GM21528 (cell line): ENCODE data around the gene LPP.

Experiments
- ATAC-seq: cut with Tn5 transposase; IDR thresholded peaks from one replicate; pipeline ENCODE4 v1.9.1; 2021; ENCODE audit warnings: mild to moderate bottlenecking, moderate library complexity; ENCODE audit not compliant: unreplicated experiment, low FRiP score

LPP gene

DNA sequence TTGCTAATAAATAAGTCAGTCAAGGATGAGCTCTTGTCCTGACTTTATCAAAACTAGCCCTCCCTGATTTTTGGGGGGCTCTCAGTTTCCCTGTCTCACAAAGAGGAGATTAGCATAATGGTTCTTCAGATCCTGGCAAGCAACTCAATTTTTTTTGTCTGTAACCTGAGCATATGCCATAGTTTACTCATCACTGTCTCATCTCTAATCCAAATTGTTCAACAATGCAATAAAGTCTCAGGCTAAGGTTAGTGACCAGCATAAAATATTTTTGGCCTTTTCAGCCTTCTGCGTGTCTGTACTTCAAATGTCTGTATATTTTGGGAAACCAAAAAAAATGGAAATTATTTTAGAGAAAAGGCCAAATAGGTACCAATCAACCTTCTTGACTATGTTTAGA is 552.2 kb downstream of the LPP start:
- no peak for ATAC-seq

DNA sequence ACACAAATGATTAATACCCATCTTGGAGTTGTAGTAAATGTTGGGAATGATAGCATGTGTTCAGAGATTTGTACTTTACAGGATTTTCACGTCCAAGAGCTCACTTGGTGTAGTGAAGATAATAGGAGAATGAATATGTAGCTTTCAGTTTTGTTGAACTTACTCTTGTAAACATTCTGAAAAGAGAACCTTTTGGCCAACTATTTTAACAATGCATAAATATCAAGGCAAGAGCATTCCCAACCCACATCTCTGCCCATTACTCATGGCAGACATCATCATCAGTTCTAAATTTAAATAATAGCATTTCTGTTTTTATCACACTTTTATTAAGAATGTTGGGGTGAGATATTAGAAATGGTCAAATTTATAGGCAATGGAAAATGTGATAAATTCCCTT is 552.6 kb downstream of the LPP start:
- no peak for ATAC-seq

DNA sequence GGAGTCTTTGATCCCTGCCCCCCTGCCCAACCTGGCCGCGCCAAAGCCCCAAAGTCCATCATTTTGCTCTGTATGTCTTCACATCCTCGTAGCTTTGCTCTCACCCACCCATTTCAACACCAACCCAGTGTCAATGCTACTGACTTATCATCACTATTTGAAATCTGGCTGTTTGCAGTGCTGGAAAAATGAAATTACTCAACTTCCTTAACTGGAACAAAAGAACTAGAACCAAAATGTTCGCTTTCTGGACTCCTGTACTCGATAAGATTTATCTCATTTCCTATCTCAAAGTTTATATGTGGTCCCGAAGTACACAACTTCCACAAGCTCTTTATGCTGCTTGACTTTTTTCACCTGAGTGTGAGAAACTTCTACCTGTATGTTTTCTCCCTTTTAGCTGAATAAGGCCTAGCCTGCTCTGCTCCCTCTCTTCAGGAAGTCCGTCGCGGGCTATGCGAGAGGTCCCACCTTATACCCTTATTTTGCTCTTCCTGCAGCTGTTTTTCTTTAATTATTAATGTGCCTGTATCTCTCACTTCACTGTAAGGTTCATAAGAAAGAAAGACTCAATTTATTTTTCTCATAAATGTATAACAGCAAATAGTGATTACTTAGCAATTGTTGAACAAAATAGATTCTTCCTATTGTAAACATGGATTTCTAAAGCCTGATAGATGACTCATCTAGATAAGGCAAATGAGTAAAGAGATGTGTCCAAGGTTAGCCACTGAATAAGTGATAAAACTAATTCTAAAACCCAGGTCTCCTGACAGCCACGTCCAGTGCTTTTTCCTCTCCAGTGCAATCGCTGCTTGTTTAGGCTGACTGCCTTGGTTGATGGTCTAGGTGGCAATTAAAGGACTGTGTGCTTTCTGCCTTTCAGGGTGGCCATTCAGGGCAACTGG is 553.7 kb downstream of the LPP start:
- no peak for ATAC-seq

DNA sequence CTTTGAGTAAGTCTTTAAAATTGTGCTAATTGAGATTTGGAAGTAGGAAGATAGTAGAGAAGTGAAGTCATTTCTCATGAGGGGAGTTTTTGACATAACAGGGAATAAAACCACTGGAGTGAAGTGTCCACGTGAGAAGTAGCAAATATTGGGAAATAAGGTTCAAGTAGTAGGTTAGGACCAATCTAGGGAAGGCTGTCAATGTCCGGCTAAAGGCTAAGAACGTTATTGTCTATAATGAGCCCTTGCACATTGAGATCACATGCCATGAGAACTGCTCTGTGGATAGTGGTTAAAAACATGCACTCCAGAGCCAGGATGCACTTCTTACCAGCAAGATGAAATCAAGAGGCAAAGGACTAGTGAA is 557.9 kb downstream of the LPP start:
- no peak for ATAC-seq

DNA sequence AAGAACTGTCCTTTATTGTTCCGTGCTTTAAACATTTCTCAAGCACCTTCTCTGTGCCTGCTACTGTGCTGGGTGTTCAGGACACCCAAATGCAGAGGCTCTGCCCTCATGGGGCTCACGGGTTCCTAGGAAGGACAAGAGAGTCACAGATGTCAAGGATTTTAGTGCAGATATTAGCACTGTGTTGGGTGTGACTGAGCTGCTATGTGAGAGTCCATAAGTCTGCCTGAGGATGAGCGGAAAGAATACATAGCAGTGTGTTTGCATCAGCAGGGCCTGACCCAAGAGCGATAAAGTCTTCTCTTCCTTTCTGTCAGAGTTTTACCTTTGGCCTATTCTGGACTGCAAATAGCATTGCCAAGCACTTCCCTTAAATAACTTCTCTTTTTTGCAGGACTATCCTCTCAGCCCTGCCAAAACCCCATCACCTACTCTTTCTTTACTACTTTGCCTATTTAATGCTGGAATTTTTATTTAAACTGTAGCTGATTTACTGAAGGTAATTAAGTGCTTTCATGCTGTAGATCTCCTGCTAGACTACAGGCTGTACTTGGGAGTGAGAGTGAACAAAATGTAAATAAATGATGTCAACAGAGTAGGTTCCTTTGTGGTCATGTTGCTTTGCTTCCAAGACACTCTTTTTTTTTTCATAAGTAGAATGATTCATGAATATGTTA is 558.4 kb downstream of the LPP start:
- no peak for ATAC-seq

- no peak for ATAC-seq
Measured at GRCh38 chr3:188712991-188713390, 559.0 kb downstream of the LPP start.

GRCh38 chr3:188719545-188719944 is 565.6 kb downstream of the LPP start:
- ATAC-seq, result no peak

DNA sequence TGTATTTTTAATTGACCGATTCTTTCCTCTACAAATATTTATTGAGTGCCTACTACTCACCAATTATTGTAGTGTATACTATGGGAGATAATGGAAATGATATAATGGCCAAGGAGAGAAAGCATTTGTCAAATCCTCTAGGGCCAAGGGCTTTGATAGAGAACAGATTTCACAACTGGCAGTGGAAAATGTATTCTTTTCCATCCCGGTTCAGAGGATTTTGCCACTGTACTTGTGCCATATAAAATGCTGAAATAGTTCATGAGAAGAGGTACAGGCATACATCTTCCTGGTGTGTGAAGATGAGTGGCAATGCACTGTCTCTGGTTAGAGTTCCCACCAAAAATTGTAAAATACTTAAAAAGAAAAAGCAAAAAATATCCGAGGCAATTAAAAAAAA is 566.3 kb downstream of the LPP start:
- ATAC-seq, result no peak

- no peak for ATAC-seq
Measured at GRCh38 chr3:188720636-188721035, 566.7 kb downstream of the LPP start.

DNA sequence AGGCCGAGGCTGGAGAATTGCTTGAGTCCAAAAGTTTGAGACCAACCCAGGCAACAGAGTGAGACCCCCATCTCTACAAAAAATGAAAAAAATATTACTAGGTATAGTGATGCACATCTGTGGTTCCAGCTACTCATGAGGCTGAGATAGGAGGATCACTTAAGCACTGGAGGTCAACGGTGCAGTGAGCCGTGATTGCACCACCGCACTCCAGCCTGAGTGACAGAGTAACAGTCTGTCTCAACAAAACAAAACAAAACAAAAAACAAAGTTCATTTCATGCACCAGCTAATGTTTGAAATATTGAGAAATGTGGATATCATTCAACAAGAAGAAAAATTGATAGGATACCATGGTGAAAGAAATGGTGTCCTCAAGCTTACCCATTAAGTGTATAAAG is 567.4 kb downstream of the LPP start:
- no peak for ATAC-seq

DNA sequence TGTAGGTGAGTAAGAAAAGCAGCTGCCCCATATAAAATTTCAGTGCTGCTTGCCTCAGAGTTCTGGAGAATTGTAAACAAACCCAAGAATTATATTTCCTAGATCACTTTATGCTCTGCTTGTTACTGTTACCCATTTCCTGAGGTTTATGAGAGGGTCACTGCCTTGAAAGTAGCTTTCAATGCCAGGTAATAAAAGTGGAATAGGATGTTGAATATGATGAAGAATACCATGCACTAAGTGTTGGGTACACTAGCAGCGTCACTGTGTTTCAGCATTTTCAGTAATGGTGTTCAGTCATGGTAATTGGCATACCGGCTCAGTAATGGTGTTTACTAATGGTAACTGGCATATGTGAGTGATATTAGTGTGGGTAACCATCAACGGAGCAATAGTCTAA is 568.0 kb downstream of the LPP start:
- no peak for ATAC-seq

DNA sequence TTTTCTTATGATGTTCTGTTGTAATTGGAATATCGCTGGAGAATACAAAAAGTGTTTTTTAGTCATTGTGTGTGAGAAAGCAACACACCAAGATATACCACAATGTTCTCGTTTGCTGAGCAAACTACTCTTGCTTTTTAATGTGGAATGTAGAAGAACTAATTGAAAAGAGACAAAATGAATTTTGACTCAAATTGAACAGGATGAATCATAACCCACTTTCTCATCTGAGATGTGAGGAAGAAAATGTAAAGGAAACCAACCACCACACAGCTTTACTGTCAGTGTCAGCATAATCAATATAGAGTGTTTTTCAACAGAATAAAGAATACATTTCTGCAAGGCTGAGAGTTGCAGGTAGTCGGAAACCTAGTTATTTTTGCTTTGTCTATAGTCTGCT is 569.0 kb downstream of the LPP start:
- no peak for ATAC-seq

DNA sequence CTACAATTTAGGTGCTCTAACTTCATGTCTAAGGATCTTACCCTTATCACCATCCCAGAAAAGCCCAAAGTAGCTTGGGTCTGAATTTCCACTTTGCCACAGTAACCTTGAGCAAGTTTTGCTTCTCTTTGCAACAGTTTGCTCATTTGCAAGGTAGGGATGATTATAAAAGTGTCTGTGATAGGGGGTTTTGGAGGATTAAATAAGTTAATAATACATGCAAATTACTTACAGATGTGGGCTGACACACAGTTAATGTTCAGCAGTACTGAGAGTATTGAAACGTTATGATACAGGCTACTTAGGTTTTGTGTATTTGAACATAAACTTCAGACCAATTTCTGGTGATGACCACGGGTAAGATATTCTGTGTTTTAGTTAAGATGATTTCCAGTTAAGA is 573.1 kb downstream of the LPP start:
- no peak for ATAC-seq

DNA sequence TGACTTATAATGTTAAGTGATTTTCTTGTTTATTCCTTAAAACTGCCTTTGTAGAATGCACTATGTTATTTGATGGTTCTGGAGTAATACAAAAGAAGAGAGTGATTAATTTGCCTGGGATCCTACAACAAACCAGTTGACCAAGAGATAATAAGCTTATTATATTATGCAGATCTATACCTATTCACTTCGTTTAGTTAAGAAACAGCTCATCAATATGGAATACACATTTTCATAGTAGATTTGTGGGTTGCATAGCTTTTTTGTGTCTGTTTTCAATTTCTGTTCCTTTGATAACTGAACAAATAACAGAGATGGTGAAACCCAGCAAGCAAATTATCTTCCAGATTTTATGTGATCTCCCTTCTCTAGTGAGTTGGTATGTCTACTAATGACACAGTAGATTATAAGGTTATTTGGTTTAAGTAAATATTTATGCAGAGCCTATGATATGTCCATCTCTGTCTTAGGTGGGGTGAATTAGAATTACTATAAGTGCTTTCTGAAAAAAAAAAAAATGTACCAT is 574.5 kb downstream of the LPP start:
- no peak for ATAC-seq

- no peak for ATAC-seq
Measured at GRCh38 chr3:188729422-188729821, 575.5 kb downstream of the LPP start.

- ATAC-seq, result no peak
Measured at GRCh38 chr3:188734395-188734794, 580.4 kb downstream of the LPP start.

- no peak for ATAC-seq
Measured at GRCh38 chr3:188739511-188739910, 585.6 kb downstream of the LPP start.

DNA sequence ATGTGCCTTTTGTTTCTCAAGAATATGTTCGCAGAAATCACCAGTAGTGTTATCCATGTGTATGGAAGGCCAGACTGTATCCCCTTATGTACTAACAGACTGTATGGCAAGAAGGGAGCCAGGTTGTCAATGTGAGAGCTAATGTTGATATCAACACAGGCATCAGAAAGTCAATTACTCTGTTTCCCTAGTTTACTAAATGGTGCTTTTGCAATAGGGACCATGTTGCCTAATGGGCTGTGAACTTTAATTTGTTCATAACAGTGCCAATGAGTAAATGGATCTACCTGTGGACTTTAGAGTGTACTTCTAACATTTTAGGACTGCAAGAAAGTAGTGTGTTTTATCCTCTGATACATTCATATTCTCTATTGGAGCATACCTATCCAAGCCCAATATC is 586.1 kb downstream of the LPP start:
- no peak for ATAC-seq

GRCh38 chr3:188742755-188743550 is 589.0 kb downstream of the LPP start:
- no peak for ATAC-seq

- ATAC-seq, result no peak
Measured at GRCh38 chr3:188744166-188744565, 590.2 kb downstream of the LPP start.

DNA sequence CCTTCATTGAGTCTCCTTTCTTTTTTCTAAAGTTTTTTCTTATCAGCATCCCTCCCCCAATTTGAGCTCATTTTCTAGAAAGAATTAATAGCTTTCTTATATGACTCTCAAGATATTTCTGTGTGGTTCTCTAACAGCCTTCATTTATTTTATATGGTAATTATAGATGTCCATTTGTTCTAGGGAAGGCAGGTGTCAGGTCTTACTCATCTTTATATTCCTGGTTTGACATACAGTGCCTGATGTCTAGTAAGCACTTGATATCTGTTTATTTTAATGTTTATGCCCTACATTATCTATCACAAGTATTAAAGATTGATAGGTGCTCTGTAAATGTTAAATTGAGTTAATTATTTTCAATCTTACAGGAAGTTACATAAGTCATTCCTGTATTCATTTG is 591.1 kb downstream of the LPP start:
- ATAC-seq, result no peak
